Mucosa of gallbladder (tissue), 1 donor: ENCODE results near the gene CCSER1. TPM values are rescaled to one million over a fixed set of nuclear protein-coding genes. Genes with fewer than 3 reads are reported as not detected.

Experiments used
- DNase-seq: peaks from one replicate; pipeline ENCODE4 v3.0.0-alpha.2; 2020; ENCODE audit warnings: low spot score
- total RNA-seq: library from RNA; stranded (reverse); gene quantifications from one replicate; pipeline ENCODE4 v1.2.1, GENCODE V29; 2021
- donor health status: DM: no; HTN: no; CAD: no.

Gene CCSER1
- total RNA-seq, 1 donor from 2014 or later: 5.4 TPM

DNA sequence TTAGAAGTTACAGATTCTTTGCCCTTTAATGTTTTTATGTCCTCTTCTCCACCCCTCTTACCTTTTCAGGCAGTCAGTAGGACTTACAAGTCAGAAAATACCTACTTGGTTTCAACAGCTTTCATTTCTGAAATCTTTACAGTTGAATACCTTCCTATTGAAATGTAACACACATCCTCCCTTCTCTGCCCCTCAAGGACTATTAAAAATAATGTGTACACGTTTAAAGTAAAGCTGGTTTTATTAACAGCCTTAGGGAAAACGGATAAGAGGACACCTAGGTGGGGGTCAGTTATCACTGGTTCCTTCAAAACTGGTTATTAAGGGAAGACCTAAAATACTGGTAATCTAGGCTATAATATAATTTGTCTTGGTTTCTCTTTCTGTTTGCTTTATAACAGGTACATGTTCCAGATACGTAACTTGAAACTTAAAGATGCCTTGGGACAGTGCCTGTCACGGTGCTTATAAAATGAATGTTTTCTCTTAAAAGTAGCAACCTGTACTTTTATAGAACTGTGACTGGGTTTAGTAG, 1.8 kb downstream of the CCSER1 start:
- DNase-seq: no peak

DNA sequence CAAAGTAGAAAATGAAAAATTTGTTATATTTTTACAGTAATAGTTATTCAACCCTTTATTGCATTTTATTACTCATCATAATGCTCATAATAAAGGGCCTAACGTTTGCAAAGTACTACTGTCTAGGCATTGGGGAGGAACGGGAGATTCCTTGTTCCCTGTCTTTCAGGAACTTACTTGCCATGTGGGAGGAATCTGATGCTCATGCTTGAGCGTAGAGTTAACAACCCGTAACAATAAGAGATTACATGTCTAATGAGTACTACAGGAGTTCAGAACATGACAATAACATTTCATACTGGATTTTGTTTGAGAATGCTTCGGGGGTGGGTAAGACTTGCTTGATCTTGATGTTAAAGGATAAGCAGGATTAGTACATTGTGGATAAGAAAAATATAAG, 2.9 kb downstream of the CCSER1 start:
- DNase-seq: no peak

DNA sequence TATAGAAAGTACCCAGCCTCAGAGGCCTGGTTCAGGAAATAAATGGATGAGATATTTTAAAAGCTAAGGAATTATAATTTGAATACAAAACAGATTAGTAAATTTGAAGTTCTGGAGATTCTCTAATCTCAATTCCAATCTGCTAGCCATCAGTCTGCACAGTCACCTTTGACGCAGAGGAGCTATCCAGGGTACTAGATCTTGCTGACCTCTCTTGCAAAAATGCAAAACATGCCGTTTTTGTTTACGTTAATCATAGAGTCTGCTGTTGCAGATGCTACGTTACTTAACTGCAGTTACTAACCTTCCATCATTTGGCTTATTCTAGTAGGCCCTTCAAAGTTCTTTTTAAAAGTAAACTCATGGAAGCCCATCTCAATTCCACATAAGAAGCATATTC, 10.4 kb downstream of the CCSER1 start:
- no peak for DNase-seq

DNA sequence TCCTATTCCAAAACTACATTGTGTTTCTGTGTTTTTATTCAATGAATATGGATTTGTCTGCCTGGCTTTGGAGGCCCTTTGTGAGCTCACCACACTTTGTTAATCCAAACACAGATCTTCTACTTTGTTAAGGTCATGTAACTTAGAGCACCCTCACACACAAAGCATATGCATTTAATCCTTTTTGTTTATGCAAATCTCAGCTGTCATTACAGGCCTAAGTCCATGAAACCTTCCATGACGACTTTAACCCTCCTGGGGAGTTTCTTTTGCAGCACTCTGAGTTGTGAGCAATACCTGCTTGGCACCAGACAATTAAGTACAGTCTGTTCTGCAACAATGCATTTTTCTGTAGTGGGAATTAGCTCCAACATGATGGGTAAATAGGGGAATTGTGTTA, 14.9 kb downstream of the CCSER1 start:
- no peak for DNase-seq

DNA sequence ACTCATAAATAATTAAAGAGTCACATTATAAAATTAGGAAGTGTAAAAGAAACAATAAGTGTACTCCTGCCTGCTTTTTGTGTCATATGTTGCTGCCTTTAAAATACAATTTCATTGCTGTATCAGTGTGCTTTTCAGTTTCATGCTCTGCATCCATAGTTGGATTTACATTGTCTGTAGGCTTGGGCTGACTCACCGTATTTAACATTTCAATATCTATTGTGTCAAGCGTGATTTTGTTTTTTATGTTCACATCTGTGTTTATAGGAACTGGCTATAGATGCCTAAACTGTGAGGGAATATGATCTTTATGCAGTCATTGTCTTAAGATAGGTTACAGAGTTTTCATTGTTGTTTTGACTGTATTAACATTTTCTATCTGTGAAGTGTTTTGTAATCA, 18.1 kb downstream of the CCSER1 start:
- no peak for DNase-seq

DNA sequence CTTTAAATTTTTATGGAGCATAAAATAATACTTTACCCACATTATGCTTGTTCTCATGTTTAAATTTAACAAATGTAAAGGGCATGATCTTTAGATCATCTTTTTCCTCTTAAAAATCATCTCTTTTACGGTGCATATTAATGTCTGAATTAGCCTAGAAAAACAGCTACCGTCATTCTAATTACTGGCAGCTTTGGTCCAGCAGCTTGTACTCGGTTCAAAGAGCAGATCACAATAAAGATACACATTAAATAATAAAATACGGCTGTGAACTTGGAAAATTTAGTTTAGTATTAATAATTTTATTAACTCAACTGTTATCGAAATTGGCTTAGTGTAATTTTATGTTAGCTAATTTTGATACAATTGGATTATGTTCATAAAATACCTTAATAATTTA, 19.1 kb downstream of the CCSER1 start:
- DNase-seq: no peak

DNA sequence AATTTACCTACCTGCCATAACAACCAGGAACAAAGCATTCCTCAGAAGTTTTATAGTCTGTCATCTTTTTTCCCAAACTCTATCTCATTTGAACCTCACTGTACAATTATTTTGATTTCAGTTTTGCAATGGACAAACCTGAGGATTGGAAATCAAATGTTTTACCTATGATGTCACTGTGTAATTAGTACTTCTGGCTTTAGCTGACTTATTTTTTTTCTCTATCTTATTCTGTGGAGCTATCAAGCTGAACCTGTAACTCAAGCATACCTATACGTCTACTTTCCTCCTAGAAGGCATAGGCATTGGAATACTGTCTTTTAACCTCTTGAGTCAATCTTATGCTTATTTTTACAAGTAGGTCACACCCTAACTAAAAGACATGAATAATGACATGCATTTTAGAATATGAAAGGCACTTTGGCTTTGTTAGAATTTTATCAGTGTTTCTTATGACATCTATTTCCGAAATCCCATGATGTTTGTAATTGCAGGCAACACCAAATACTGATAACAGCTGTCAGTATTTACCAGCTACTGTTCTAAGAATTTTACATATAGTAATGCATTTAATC, 21.5 kb downstream of the CCSER1 start:
- no peak for DNase-seq

DNA sequence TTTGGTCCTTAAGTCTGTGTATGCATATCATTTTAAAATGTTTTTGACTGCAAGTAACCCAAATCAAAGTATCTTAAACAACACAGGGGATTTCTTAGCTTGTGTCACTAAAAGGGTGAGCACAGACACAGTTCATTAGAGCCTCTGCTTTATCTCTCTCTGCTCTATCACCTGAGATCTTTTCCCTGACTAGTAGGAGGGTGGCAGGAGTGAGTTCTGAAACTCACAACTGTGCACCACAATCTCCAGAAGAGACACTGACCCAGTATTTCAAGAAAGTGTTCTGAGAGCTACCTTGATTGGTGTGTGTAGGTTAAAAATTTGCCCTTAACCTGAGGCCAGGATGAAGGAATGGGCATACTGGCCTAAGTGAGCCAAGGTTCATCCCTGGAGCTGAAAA, 24.8 kb downstream of the CCSER1 start:
- DNase-seq: no peak

DNA sequence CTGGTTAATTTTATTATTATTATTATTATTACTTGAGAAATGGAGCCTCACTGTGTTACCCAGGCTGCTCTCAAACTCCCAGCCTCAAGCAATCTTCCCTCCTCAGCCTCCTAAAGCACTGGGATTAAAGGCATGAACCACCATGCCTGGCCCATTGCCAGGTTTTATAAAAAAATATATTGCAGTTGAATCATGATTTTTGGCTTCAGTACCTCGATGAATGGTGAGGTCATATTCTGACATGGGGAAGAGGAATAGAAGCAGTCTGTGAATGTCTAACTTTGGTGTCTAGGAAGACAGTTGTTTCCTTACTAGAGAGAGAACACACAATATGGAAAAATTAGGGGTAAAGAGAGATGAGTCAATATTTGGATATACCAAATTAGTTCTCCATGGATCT, 32.0 kb downstream of the CCSER1 start:
- no peak for DNase-seq

DNA sequence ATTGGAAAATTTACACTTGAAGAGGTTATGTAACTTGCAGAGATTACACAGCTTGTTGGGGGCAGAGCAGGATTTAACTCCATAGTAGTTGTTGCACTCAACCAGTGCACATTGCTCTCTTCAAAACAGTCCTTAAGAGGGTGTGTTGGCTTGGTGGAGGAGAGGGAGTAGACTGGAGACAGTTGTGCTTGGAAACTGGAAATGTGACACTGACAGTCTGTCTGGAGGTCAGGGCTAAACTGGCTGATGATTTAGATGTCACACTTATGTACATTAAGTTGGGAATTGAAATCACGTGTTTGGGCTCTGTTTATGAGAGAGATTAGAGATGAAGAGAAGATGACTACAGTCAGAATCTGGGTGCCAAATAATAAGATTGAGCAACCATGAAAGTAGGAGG, 32.9 kb downstream of the CCSER1 start:
- DNase-seq: no peak

DNA sequence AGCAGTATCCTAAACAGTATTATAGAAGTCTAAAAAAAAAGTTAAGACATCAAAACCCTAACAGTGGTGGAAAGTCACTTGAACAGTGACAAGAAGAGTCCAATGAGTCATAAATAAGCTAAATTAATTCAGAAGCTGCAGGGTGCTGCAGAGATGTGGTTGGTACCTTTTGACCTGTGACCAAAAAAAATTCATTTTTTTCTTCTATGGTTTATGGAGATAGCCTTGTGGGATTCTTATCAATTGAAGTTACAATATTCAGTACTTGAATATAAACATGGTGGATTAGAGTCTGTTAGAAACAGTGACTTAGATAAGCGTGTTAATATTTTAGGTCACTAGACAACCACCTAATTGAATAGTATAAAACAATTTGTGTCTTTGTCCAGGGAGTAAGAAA, 35.4 kb downstream of the CCSER1 start:
- DNase-seq: no peak

DNA sequence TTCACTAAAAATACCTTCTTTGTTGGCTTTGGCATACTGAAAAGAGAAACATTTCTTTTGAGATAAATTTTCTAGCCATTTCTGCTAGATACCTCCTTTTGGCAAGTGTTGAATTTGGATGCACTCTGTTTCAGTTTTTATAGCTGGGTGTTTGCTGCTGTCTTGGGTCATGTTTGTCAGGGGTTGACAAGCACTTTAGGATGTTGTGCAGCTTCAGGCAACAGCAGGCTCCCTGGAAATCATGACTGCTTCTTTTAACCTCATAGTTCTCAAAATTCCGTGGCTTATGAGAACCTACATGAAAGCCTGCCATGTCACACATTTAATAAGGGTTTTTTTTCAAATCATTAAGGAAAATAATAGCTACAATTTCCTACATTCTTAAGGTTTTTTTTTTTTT, 36.7 kb downstream of the CCSER1 start:
- no peak for DNase-seq

DNA sequence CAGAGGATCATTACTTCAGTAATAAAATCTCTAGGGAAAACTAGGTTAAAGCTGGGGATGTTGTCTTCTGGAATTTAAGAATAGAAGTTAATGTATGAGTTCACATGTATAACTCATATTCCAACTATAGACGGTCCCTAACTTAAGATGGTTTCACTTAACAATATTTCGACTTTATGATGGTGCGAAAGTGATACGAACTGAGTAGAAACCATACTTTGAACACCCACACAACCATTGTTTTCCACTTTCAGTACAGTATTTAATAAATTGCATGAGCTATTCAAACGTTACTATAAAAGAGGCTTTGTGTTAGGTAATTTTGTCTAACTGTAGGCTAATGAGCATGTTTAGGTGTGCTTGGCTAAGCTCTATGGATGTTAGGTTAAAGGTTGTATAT, 38.7 kb downstream of the CCSER1 start:
- no peak for DNase-seq

DNA sequence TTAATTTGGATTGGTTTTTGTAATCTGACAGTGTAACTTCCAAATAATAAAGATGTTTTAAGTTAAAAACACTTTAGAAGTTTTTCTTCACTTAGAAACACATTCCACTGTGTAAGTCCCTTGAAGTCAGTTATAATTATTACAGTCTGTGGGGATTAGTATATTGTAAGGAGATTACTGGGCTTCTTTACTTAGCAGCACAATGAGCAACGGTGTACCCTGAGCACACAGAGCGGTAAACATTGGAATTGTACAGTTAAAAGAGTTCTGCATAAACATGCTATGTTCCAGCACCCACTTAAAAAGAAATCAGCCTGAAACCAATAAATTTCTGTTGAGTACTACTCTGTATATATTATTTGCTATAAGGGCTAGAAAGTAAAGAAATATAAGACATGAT, 44.3 kb downstream of the CCSER1 start:
- DNase-seq: no peak

DNA sequence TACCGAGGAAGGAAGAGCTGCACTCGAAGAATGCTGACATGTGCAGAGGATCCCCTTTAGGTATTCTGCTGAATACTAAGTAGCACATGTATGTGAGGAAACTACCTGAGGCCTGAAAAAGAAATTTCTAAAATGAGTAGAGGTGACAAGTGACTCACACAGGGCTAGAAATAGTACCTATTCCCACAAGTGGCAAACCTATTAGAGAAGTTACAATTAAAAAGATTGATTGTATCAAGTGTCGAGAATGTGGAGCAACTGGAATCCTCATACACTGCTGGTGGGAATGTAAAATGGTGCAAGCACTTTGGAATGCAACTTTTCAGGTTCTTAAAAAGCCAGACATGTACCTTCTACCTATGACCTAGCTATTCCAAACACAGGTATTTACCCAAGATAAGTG, 47.4 kb downstream of the CCSER1 start:
- peak; percentile 27 for DNase-seq

DNA sequence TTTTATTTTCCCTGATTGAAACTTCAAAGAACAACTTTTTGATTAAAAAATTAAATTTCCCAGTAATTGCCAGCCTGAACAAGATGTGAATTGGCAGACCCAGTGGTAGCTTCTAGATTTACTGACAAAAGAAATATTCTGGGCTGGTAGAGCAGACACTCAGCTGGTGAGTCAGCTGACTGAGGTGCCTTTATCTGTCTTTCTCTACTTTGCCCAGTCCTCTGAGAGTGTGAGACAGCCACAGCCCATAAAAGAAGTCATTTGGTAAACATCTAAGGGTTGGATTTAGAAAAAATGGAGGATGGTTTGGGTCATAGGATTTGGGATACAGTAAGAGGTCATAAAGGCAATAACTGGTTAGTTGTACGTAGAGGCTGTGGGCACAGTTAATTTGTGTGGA, 54.5 kb downstream of the CCSER1 start:
- DNase-seq: no peak

DNA sequence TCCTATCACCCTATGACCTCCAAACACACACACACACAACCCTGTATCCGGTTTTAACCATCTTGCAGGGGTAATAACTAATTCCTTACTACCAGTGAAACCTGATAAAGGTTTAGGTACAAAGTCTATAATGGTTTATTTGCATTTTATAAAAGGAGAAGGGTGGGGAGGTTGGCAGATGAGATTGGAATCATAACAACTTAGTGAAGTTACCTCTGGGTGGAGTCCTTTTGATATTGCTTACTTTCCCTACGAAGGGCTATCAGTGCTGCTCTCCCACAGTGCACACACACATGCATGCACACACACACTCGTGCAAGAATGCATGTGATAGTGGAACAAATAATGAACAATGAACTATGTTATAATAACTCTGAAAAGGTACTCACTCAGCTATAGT, 56.1 kb downstream of the CCSER1 start:
- no peak for DNase-seq

DNA sequence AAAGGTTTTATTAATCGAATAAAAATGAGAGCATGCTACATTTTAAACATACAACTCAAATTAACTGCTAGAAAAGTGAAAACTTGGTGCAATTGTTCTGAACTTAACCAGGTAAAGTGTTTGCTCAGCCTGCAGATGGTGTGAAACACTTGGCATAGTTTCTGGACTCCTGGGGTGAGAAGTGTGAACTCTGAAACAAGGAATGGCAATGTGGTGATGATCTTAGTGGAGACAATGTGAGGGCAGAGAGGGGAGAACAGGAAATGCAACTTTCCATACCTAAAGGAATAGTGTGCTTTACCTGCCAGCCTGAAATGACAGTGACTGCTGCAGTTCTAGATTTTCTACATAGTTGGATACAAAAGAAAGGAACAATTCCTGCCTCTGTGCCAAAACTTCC, 57.4 kb downstream of the CCSER1 start:
- no peak for DNase-seq

DNA sequence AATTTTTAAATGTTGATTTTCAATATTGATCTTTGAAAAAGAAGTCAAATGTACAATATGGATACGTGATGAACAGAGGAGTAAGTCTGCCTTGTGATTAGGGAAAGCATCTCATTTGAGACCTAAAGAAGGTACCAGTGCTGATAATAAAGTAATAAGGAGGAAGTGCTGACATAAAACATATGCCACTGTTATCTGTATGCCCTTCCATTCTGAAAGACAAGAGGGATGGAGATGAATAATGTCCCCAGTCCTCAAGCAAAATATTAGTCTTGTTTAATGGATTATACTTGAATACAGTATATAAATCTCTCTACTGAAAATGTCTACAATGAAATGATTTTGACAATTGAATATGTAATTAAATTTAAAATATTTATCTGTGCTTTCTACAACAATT, 58.2 kb downstream of the CCSER1 start:
- no peak for DNase-seq

DNA sequence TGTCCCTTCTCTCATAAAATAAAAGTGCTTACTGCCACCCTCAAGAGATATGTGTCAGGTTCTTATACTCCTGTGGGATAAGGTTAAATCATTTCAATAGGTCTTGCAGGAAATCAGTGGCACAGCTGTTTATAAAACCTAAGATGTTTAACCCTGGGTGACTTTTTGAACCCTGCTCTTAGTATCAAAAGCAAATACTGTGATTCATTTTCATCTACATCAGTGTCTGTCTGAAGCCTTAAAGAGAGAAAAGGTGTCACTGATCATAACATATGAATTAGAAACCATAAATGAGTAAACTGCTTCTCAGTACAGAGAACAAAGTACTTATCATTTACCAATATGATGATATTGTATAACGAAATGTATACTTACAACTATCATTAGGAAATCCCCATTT, 59.0 kb downstream of the CCSER1 start:
- no peak for DNase-seq

DNA sequence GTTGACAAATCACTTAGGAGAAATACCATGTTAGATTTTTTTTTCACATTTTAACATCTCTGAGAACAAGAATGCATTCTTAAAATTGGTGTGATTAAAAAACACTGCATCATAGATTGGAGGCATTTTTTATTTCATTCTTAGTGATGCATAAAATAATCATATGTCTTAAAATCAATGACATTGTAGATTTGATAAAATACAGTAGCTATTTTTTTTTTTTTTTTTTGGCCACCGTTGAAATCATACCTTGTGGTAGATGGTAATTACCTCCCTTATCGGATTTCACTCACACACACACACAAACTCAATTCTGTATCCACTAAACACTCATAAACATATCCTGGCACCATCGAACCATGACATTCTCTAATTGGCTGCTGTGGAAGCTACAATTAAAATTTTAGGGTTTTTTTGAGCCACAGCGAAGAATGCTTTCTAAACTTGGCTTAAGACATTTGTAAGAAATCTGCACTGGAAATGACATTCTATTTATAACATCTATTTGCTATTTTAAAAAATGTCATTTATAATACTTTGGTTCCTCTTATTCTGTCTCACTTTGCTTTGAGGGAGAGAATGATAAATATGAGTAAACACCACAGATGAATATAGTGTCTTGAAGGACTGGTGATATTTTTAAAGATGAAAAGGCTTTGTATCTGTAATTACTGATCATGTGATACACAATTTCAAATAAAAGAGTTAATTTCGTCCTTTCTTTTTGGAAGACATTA, 60.1 kb downstream of the CCSER1 start:
- no peak for DNase-seq

DNA sequence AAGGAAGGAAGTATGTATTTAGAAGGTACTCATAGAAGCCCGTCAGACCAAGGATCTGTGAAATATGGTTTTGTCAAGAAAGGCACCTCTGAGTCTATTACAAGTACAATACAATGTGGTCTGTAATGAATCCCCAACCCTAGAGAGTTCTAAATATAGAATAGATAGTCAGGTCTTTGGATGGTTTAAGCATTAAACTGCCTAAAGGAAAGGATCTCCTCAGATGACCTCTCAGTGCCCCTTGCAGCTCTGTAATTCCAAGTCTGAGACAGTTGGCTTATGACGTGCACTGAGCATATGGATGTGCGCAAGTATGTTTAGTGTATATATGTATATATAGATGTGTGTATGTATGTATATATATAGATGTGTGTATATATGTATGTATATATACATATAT, 62.0 kb downstream of the CCSER1 start:
- no peak for DNase-seq

DNA sequence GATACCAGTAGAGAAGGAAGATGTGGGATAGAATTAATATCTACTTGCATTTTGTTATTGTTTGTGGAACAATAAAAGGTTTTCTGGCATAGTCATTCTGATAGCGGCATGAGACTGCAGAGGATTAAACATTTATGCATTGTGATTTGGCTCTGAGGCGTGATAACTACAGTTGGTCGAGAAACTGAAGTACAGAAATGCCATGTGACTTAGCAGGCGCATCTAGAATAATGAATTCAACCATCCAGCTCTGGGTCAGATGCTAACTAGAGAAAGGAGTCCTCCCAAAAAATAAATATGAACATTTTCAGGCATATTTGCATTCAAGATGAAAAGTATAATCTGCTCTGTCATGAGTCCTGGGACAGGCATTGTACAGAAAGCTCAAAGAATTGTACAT, 62.8 kb downstream of the CCSER1 start:
- DNase-seq: no peak

DNA sequence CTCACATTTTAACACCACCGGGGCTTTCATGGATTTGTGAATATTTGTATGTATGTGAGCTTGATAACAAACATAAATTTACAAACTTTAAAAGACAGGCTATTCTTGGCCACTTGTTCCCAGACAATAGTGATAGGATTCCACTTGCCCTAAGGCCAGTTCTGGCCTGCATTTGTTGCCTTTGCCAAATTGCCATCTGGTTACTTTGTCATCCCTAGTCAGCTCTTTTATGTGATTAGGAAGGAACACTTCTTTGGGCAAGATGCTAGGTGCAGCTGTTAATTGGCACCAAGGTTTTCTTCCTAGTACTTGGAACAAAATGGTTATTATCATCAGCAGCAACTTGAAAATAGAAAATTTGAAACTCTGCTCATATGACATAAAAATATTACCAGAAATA, 63.3 kb downstream of the CCSER1 start:
- DNase-seq: no peak
